ENCODE results near the gene FGFR1OP2.

The FGFR1OP2 gene

GRCh38 chr12:27005495-27005894 is 67.2 kb downstream of the FGFR1OP2 start:
- no peak for DNase-seq

GRCh38 chr12:27006797-27007467 is 68.7 kb downstream of the FGFR1OP2 start:
- no peak for DNase-seq

DNA sequence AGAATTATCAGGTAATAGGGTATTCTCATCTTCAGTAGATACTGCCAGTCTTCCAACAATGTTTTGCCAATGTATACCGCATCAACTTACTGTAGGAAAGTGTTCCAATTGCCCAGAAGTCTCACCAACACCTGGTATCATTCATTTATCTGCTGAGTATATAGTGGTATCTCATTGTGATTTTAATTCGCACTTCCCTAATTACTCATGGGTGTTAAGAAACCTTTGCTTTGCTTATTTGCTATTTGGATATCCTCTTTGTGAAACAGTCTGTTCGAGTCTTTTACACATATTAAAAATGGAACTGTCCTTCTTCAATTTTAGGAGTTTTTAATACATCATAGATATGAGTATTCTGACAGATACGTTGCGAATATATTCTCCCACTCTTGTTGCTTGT is 69.8 kb downstream of the FGFR1OP2 start:
- DNase-seq, result no peak

GRCh38 chr12:27009881-27010301 is 71.6 kb downstream of the FGFR1OP2 start:
- peak; percentile 17 for DNase-seq

DNA sequence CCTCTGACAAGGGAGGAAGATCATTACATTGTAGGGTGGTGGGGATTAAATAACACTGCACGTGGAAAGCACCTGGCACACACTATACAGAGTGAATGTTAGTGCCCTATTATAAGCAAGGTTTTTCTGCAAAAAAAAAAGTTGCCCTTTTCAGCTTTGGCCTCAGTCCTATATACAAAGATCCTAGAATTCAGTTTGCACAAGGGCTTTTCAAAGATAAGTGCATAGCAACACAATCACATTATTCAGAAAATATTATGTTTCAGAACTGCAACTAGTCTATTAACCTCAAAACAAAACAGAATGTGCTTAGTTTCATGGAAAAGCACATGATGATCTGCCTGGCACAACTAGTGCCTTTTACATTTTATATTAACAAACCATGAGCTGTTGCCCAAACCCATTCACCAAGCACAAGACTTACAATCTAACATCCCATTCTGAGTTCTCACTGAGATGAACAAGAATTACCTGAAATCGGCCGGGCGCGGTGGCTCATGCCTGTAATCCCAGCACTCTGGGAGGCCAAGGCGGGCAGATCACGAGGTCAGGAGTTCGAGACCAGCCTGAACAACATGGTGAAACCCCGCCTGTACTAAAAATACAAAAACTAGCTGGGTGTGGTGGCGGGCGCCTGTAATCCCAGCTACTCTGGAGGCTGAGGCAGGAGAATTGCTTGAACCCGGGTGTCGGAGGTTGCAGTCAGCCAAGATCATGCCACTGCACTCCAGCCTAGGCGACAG is 74.1 kb downstream of the FGFR1OP2 start:
- DNase-seq, result no peak

DNA sequence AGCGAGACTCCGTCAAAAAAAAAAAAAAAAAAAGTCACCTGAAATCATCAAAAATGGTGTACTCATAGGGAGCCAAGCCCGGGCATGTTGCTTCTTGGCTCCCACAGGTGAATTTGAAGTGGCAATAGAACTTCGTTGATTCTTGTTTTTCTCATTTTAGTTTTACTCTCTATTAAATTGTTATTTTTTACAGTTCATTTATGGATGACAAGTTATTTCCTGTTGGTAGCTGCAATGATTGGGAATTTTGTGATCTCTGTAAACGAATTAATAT is 74.6 kb downstream of the FGFR1OP2 start:
- no peak for DNase-seq

- DNase-seq, result no peak
Observed at GRCh38 chr12:27013611-27014084, 75.4 kb downstream of the FGFR1OP2 start.

- peak; percentile 95 for DNase-seq
Observed at GRCh38 chr12:27014085-27014858, 76.0 kb downstream of the FGFR1OP2 start, which contains the start of gene TM7SF3. TSS of gene TM7SF3 (minus strand) at chr12:27014384. CDS start at chr12:27014168, 216 bp downstream.

DNA sequence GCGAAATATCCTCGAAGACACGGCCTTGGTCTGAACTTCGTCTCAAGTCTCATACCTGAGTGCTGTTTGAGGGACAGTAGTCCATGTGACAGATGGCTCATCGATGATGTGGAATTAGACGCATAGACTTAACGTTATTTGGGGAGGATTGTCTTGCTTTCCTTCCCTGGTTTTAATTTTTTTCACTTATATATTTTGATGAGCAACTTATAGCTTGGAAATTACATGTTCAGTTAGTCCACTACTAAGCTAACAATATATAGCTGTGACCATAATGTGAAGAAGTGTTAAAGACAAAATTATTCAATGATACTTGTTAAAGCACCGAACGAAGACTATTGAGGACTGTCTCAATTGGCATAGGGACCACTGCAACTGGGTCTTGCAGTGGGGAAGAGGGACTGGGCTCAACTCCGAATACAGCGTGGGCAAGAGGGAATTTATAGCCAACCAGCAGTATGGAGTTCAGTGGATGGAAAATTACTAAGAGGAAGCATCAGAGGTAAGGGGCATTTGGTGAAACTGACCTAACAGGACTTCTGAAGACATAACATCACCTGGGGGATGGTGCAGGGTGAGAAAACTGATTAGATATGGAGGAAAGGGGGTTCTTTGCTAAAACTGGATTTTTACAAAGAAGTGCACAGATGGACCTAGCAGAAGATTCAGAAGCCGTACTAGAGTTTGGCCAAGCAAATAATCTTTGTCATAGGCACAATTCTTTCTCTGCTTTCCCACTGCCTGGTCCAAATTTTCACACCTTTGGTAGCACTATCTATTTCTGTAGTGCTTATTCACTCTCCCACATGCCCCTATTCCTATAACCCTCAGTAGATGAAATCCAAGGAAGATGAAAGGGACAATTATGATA is 76.8 kb downstream of the FGFR1OP2 start:
- DNase-seq, result no peak

DNA sequence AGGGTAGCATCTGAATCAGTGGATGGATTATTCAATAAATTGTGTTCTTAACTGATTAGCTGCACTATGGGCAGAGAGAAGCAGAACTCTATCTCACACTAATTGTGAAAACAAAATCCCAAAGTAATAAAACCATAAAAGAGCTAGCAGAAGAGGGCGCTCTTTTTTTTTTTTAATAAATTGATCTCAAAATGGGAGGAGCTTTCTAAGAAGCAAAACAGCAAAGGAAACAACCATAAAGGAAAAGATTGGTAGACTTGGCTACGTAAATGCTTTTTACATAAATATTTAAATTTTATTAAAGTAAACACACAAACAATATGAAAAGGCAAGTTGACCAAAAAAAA is 77.4 kb downstream of the FGFR1OP2 start:
- peak; percentile 62 for DNase-seq
